NK-92 (cell line): Measurements from ENCODE around the gene CELF4.

Experiments
- DNase-seq: peaks from one replicate; lab custom pipeline; 2025; ENCODE audit not compliant: unreplicated experiment; lab: John Stamatoyannopoulos, UW

CELF4 gene

DNA sequence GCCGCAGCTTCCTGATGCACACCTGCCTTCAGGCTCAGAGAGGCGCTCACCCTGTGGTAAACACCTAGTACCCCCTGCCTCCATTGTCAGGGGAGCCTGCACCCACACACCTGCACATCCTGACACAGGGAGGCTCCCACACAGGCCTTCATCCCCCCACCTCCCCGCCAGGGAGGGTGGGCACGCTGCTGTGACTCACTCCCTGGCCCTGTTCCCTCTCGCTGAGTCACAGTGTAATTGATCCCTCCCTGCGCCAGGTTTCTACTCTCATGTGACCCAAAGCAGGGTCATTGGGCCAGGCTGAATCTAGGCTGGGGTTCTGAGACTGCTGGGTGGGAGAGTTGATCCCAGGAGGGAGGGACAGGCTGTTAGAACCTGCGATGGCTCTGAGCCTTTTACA, 8.5 kb upstream of the CELF4 start:
- no peak for DNase-seq

DNA sequence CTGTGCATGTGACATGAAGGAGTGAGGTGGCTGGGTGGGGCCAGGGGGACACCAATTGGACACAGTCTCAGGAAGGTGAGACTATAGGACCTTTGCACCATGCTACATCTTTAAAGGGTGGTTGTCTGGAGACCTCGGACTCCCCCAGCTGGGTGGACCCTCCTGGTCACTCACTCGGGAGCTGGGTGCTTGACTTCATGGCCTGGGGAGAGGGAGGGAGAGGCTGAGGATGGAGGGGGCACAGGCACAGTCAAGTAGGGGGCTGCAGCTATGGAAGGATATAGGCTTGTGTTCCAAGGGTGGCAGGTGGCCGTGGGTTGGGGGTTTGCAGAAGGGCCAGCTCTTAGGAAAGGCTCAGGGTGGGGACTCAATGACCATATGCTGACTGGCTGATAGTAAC, 7.1 kb upstream of the CELF4 start:
- DNase-seq = no peak

- DNase-seq = no peak
Measured at GRCh38 chr18:37571266-37571665, 5.7 kb upstream of the CELF4 start.

- DNase-seq = no peak
Measured at GRCh38 chr18:37570336-37570930, 4.8 kb upstream of the CELF4 start.

DNA sequence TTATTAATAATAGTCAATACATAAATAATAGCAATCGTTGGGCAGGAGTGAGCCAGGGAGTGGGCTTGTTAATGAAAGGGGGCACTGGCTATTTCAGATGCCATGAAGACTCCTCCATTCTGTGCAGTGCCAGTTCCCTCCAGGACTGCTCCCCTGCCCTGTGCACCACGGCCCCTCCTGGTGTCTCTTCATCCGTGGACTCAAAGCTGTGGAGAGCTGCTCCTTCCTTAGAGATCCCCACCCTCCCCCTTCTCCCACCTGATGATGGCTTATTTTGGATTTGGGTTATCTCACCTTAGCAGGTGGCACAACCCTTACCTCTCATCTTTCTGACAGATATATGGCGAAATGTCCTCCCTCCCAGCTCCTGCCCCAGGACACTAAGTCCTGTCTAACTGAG, 3.1 kb upstream of the CELF4 start:
- DNase-seq = no peak

DNA sequence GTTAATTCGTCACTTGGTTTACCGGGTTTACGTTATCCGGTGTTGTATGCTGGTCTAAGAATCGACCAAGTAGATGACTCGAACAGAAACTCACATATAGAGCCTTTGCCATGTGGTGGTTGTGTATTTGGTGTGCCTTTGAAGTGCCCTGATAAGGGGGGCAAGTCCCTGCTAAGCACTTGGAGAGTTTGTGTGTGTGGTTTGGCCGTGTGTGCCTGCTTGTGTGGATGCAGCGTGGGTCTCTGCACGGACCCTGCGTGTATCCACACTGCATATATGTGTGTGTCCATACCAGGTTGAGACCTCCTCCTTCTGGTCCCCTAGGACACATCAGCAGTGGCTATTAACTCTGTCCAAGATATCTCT, 2.4 kb upstream of the CELF4 start:
- no peak for DNase-seq

DNA sequence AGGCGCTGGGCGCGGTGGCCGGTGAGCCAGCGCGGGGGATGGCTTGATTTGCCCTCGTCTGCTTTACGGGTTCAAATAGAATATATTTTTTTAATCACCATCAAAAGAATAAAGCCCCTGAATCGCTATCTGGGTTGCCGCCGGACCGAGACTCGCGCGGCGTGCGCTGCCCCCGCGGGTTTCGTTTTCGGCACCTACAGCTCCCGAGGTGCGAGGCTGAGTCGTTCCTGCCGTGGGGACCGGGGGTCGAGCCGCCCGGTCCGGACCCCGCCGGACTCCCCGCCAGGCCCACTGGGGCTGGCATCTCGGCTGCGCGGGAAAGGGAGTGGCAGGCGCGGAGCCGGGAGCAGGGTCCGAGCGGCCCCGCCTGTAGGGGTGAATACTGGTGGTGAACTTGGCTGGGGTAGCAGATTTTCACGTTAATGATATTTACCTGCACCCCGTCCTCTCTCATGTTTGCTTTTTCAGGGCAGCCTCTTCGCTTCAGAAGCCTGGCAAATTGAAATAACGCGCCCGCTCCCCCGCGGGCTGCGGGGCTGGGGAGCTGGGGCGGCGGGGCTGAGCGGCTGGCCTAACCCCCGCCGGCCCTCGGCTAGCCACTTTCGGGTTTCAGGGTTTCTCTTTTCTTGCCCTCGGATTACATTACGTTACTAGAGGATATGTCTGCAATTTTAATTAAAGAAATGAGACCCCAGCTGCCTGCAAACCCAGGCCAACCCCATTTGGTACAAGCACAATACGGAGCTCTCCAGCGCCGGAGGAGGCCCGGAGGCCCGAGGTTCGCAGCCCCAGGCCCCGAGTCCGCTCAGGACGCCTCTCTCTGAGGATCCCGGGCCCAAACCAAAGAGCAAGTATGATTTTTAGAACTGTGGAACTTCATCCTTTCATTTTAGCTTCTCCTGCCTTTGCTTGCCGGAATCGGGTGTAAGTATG, 1.7 kb upstream of the CELF4 start:
- no peak for DNase-seq

DNA sequence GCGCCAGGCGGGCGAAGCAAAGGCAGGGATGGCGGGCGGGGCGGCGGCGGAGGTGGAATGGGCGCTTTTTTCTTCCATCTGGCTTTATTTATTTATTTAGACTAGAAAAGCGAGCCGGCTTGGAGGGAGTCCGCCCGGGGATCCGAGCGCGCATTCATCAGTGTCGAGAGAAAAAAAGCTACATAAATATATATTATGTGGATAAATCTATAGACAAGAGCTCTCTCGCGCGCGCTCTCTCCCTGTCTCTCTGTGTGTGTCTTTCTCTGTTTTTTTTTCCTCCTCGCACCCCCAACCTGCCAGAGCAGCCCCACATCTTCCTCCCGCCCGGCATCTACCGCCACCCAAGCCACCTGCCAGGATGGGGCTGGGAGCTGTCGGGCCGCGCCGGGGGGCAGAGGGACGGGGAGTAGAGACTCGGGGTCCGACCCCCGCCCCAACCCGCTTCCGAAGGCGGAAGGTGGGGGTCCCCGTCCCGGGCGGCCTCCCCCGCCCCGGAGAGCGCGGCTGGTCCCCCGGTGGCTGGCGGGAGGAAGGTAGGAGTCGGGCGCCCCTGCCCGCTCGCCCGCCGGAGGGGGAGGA, 972 bp upstream of the CELF4 start:
- DNase-seq = no peak

DNA sequence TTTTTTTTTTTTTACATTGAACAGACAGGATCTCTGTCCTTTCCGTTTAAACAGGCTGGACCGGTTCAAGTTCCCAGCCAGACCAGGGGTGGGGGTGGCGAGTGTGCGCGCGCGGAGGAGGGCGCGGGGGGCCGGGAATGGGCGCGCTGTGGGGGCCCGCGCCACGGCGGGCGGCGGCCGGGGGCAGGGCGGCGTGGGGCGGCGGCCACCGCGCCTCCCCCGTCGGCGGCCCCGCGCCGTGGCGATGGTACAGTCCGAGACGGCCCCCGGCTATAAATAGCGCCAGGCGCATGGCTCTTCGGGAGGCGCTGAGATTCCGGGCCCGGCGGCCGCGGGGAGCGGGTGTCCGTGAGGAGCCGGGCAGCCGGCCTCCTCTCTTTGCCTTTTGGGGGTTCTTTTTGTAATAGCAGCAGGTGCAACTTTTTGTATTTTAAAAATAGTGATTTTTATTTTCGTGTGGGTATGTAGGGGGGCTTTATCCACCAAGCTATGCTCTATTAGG, 430 bp upstream of the CELF4 start:
- DNase-seq = no peak

DNA sequence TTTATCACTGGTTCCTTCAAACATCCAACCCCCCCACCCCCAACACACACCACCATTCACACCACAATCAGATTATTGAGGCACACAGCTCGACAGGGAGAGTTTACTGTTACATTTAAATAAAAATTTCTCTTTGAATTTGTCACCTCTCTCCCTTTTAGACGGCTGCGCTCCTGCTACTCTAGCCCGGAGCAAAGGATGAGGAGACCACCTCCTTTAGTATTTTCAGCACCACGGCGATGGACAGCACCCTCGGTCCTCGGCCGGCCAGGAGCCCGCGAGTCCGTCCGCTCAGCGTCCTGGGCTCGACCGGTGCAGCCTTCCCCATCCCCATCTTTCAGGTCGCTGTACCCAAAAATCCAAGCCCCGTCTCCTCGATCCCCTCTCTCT, 892 bp downstream of the CELF4 start:
- DNase-seq = no peak

DNA sequence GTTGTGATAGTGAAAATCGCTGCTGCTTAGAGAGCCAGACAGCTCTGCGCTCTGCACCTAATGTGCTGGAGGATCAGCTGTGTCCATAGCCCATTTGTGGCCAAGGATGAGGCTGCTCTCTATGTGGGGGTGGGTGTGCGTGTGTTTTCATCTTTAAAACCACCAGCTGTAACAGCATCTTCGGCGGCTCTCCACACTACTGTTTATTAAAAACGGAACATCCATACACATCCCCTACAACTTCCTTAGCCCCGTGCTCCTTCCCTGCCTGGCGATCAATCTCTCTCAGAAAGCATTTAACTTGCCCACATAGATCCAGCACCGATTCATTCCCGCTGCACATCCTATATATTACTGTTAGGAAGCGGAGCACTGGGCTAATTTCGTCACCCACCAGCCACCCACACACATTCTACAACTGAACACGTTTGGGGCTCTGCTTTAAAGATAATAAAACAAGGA, 1.6 kb downstream of the CELF4 start:
- DNase-seq = no peak

GRCh38 chr18:37561986-37562385, 3.6 kb downstream of the CELF4 start:
- DNase-seq = no peak

DNA sequence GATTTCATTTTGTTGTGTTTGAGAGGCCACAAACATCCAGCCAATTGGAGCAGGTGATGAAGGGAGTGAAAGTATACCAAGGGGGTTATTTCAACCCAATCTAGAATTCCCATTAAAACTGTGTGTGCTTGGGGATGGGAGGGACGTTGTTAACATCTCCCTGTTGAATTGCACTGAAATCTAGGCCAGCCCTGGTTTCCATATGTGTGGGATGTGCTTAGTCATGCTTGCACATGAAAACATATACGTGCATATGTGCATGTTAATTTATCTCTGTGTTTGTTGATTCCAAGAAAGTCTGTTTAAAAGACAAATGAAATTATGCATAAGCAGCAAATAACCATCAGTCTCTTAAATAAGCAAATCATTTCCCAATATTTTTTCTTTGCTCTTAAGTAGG, 5.6 kb downstream of the CELF4 start:
- DNase-seq = no peak

- DNase-seq = no peak
Measured at GRCh38 chr18:37559194-37559593, 6.4 kb downstream of the CELF4 start.

GRCh38 chr18:37554399-37554787, 11.2 kb downstream of the CELF4 start:
- DNase-seq = no peak

GRCh38 chr18:37553633-37554398, 11.8 kb downstream of the CELF4 start:
- DNase-seq = no peak

- DNase-seq = no peak
Measured at GRCh38 chr18:37552286-37552685, 13.3 kb downstream of the CELF4 start.

GRCh38 chr18:37551846-37552245, 13.8 kb downstream of the CELF4 start:
- DNase-seq = no peak

- no peak for DNase-seq
Measured at GRCh38 chr18:37551249-37551648, 14.3 kb downstream of the CELF4 start.

GRCh38 chr18:37550118-37550875, 15.3 kb downstream of the CELF4 start:
- no peak for DNase-seq
